Measurements from ENCODE around the gene PCDHGA12.
"Not testable (repeated sequence)": the region's sequence is repeated elsewhere in the genome, so short reads cannot be mapped to it uniquely, and the experiment has no call there.

Gene PCDHGA12

GRCh38 chr5:141430332-141431113 is at the start of gene PCDHGA12:
Gene PCDHGA12 (plus strand): TSS chr5:141430507. CDS start chr5:141430760, 253 bp downstream.
- no peak for DNase-seq

GRCh38 chr5:141382469-141383294 is 47.6 kb upstream of the PCDHGA12 start, which contains the start of gene PCDHGA7:
Gene PCDHGA7 (plus strand): TSS chr5:141382742. CDS start chr5:141382900, 158 bp downstream.
- DNase-seq: no peak

GRCh38 chr5:141383345-141383744 is 47.0 kb upstream of the PCDHGA12 start:
- no peak for DNase-seq

GRCh38 chr5:141384471-141385267 is 45.6 kb upstream of the PCDHGA12 start:
- DNase-seq: no peak

GRCh38 chr5:141387557-141388311 is 42.6 kb upstream of the PCDHGA12 start, which contains the start of gene PCDHGB4:
Gene PCDHGB4 (plus strand): TSS chr5:141387698. CDS start chr5:141387885, 187 bp downstream.
- not testable (repeated sequence) for DNase-seq

- no peak for DNase-seq
These were observed 41.6 kb upstream of the PCDHGA12 start for GRCh38 chr5:141388661-141389060.

GRCh38 chr5:141389153-141390042 is 40.9 kb upstream of the PCDHGA12 start:
- DNase-seq: no peak

- no peak for DNase-seq
These were observed 37.7 kb upstream of the PCDHGA12 start, which contains the start of gene PCDHGA8 for GRCh38 chr5:141392429-141393198. Gene PCDHGA8 (plus strand): TSS chr5:141392633. CDS start chr5:141392814, 181 bp downstream.

- no peak for DNase-seq
These were observed 37.0 kb upstream of the PCDHGA12 start for GRCh38 chr5:141393267-141393666.

GRCh38 chr5:141394401-141395187 is 35.7 kb upstream of the PCDHGA12 start:
- not testable (repeated sequence) for DNase-seq

GRCh38 chr5:141397756-141398551 is 32.4 kb upstream of the PCDHGA12 start, which contains the start of gene PCDHGB5:
Gene PCDHGB5 (plus strand): TSS chr5:141397947. CDS start chr5:141398128, 181 bp downstream.
- DNase-seq: not testable (repeated sequence)

- no peak for DNase-seq
These were observed 31.7 kb upstream of the PCDHGA12 start for GRCh38 chr5:141398608-141399007.

- DNase-seq: no peak
These were observed 30.6 kb upstream of the PCDHGA12 start for GRCh38 chr5:141399555-141400258.

GRCh38 chr5:141402553-141403243 is 27.6 kb upstream of the PCDHGA12 start, which contains the start of gene PCDHGA9:
Gene PCDHGA9 (plus strand): TSS chr5:141402778. CDS start chr5:141402953, 175 bp downstream.
- no peak for DNase-seq

- DNase-seq: no peak
These were observed 26.9 kb upstream of the PCDHGA12 start for GRCh38 chr5:141403387-141403786.

- DNase-seq: not testable (repeated sequence)
These were observed 22.4 kb upstream of the PCDHGA12 start, which contains the start of gene PCDHGB6 for GRCh38 chr5:141407790-141408505. Gene PCDHGB6 (plus strand): TSS chr5:141408021. CDS start chr5:141408203, 182 bp downstream.
